Fibroblast of villous mesenchyme (primary cell): Measurements from ENCODE around the gene CYFIP2. TPM values are rescaled to one million over a fixed set of nuclear protein-coding genes. Genes with fewer than 3 reads are reported as not detected.

Experiments used
- DNase-seq: peaks from one replicate; pipeline ENCODE4 v3.0.0-alpha.2; 2010; ENCODE audit warnings: low read depth
- H3K4me3 ChIP-seq: 2 replicates; pipeline ENCODE4 v1.5.1; 2011; ENCODE audit warnings: low read depth, mild to moderate bottlenecking, low read length
- total RNA-seq: library from RNA; depleted of rRNA; stranded (reverse); fragments of >200 nt; gene quantifications from 2 replicates; pipeline ENCODE4 v1.2.3, GENCODE V29; 2012
- TF ChIP-seq, protein P1 (sequence below): IDR thresholded peaks from 2 replicates; pipeline ENCODE4 v1.5.1; 2012; ENCODE audit warnings: low read depth, mild to moderate bottlenecking, low read length; ENCODE audit not compliant: insufficient read depth

CYFIP2 gene
- total RNA-seq = 11.6 and 13.4 TPM in 2 replicates

DNA sequence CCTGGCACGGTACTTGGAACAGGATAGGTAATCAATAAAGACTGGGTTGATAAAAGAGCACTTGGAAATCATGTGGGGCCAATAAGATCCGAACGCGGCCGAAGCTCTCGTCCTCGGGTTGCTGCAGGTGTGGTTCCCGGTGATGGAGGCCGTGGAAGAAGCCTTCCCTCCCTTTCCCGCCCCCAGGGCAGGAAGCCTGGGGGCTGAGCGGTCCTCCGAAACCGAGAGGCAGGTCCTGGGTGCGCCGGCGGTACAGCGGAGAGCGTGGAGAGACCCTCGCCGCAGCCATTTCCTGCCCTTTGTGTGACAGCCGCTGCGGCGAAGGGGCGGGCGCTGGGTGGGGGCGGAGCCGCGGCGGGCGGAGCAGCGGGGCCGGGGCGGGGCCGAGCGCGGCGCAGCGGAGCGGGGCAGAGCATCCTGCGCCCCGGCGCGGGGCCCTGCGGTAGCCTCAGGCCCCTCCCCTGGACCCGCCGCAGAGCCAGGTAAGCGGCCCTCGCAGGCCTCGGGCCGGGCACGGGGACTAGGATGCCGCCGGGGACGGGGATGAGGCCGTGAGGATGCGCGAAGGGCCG is at the start of gene CYFIP2:
Gene CYFIP2 (plus strand): TSS at position 410 of the 572 bp plus-strand sequence. CDS start 19,239 bp downstream, outside the sequence.
- TF ChIP-seq, protein P1, sequence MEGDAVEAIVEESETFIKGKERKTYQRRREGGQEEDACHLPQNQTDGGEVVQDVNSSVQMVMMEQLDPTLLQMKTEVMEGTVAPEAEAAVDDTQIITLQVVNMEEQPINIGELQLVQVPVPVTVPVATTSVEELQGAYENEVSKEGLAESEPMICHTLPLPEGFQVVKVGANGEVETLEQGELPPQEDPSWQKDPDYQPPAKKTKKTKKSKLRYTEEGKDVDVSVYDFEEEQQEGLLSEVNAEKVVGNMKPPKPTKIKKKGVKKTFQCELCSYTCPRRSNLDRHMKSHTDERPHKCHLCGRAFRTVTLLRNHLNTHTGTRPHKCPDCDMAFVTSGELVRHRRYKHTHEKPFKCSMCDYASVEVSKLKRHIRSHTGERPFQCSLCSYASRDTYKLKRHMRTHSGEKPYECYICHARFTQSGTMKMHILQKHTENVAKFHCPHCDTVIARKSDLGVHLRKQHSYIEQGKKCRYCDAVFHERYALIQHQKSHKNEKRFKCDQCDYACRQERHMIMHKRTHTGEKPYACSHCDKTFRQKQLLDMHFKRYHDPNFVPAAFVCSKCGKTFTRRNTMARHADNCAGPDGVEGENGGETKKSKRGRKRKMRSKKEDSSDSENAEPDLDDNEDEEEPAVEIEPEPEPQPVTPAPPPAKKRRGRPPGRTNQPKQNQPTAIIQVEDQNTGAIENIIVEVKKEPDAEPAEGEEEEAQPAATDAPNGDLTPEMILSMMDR = no peak
- H3K4me3 ChIP-seq = peak within 1 kb of the TSS; percentile 64
- peak; percentile 13 for DNase-seq

DNA sequence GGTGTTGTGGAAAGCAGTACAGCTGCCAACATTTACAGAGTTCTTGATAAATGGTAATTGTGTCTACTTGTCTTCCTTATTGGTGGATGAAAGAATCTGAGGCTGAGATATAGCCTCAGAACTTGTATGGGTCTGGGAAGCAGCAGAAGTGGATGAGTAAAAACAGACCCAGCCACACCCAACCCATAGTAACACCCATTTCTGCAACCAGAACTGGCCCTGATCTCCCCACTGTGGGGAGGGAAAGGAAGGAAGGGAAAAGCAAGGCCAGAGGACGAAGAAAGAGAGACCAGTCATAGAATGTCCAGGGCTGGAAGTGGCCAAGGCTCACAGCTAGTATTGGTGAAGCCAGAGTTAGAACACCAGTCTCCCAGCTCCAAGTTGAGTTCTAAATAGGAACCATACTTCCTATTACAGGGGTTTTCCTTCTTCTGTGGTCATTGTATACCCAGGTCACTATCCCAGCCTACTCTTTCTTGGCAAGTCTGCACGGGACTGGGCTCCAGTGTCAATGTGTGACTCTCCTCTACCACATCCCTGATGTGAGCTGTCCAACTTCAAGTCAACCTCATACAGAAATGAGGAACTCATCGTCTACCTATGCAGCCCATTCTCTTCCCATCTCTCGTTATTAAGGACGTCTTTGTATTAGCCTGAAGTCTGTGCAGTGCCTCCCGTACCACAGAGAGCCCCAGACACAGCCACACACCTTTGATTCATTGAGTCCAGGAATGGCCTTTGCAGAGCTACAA is 49.4 kb upstream of the CYFIP2 start:
- DNase-seq = no peak
- H3K4me3 ChIP-seq = no peak overlapping the region
- TF ChIP-seq, protein P1 = no peak

DNA sequence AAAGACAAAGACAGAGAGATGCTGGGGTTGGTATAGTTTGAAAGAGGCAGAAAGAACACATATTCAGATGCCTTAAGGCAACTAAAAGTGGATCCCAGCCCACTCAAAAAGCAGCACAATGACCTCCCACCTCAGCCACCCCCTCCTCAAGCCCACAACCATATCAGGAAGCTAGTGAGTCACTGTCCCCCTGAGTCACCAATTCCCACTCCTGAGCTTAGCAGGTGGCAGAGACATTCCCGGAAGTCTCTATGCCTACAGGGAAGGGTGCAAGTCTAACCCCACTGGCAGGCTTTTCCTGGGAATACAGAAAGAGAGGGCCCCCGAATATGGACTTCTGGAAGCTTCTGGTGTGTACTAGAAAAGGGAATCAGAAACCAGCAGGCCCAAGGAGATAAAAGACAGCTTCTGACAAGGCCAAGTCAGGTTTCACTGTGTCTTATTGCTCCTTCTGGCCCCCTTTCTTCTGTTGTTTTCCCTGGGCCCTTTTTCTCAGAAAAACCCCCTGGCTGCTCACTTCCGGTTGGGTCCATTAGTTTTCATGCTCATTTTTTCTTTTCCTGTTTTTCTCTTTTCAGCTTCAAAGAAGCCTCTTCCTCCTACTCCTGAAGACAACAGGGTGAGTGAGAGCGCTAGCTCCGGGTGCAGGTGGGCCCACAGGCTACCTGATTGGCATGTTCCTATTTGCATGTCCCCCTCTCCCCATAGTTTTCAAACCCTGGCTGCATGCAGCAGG is 48.5 kb upstream of the CYFIP2 start:
- no peak for DNase-seq
- no peak overlapping the region for H3K4me3 ChIP-seq
- TF ChIP-seq, protein P1 = no peak

DNA sequence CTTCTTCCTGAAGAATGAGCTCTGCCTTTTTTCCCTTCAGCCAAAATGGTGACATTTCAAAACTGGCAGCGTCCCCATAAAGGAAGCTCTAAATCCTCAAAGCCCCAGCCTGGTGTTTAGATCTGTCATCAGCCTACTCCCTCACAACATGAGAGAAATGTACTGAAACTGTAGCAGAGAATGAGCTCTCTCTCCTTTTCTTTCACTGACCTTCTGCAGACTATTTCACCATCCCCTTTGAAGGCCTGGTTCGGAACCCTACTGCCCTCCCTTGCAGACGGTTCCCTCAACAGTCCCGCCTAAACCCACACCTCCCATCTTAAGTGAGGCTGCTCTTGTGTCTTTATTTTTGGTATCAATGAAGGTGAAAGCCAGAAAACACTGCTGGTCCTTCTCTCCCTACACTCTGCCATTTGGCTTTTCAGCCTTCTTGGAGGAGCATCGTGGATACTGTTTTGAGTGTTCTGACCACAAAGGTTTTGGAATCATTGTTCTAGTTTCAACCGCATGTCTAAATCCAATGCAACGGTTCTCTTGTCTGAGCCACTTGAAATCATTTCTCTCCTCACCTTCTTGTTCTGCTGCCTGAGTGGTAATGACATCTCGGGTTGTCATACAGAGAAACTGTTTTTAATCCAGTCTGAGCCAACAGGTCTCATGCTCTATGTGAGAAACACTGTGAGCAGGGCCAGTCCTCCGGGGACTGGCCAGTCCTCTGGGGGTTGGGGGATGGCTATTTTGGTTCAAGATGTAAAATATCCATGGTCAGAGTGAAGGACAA is 46.2 kb upstream of the CYFIP2 start:
- no peak for DNase-seq

DNA sequence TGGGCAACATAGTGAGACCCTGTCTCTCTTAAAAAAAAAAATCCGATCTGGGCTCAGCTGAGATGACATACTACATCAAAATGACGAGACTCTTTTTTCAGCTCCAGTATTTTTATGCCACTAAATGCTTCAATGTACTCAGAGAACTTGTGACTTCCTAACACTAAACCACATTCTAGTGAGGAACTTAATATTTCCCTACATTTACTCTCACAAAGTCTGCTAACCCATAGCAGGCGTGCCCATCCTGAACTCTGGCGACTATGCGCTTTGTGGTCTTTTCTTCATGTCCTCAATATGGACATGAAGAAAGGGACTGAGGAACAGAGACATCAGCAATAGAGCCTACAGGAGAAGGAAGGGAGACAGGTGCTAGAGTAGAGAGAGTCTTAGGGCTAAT is 44.0 kb upstream of the CYFIP2 start:
- TF ChIP-seq, protein P1 = no peak
- no peak overlapping the region for H3K4me3 ChIP-seq
- no peak for DNase-seq

More for the DNA sequence above, 46.2 kb upstream of the CYFIP2 start:
- TF ChIP-seq, protein P1 = no peak
- no peak overlapping the region for H3K4me3 ChIP-seq

DNA sequence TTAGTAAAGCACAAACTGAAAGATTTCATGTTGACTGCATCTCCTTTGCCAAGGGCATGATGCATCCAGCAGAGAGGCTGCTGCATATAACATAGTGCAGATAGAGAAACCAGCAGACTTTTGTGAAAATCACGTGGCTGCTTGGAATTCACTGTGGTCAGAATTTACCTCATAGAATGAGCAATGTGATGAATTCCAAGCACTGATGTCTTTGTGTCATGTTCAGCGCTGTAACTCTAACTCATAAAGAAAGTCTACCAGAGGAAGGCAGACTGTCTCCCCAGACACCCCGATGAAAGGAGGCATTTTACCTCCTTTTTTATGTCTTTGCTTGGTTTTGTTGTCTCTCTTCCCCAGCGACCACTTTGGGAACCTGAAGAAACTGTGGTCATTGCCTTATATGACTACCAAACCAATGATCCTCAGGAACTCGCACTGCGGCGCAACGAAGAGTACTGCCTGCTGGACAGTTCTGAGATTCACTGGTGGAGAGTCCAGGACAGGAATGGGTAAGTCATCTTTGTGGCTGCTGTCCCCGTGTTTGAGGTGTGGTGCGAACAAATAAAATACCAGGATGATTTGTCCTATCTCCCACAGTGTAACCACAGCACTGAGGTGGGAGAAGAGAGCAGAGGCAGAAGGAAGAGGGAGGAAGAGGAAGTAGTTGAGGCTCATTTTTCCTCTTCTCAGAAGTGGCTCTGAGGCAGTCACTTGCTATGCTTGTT is 43.3 kb upstream of the CYFIP2 start:
- DNase-seq = peak; percentile 33
- TF ChIP-seq, protein P1 = no peak
- H3K4me3 ChIP-seq = no peak overlapping the region
